ENCODE measurements around the gene COA5. TPM values are rescaled to one million over a fixed set of nuclear protein-coding genes. Genes with fewer than 3 reads are reported as not detected.

Gene COA5
- total RNA-seq, 2 experiments from 2014 or later = 33.6 to 40.0 TPM

- H3K36me3 ChIP-seq (ENCODE audit: insufficient read depth, low read length) = peaks cover 5% of the 10 kb centered on the region; the same call in 1 of the 2 replicates
- no TSS peak for BruUV-seq (replicated peaks)
- intact Hi-C loops (cut with micrococcal nuclease; ENCODE audit: unreplicated experiment) = loop anchor here (1.0 to 5.0 kb wide), 3 partner anchors 113 to 417 kb away; no protein-coding TSS in a partner anchor
These were observed 41.1 kb upstream of the COA5 start for GRCh38 chr2:98649135-98649991.

GRCh38 chr2:98648451-98648850 is 40.1 kb upstream of the COA5 start:
- Histone ChIP-seq H3K4me3 (ENCODE audit: low read depth, low read length, poor library complexity, severe bottlenecking) (no peak overlapping the region), H3K4me2 (ENCODE audit: low read length) (no peak overlapping the region), H2AFZ (ENCODE audit: low read length) (no peak overlapping the region), H3K79me2 (ENCODE audit: insufficient read depth, low read depth, low read length) (no peaks in the 10 kb centered on the region), H3K27ac (ENCODE audit: low read depth, low read length, poor library complexity, severe bottlenecking) (no peak overlapping the region), H3K36me3 (ENCODE audit: insufficient read depth, low read length) (peaks cover 5% of the 10 kb centered on the region; the same call in 1 of the 2 replicates), H4K20me1 (ENCODE audit: insufficient read depth, low read length) (no peaks in the 10 kb centered on the region), H3K4me1 (ENCODE audit: insufficient read depth, low read length, poor library complexity, severe bottlenecking) (peaks cover 17% of the 10 kb centered on the region), H3K9me3 (ENCODE audit: low read length) (no peaks in the 10 kb centered on the region), H3K9me2 (ENCODE audit: insufficient read depth, low read length) (no peaks in the 10 kb centered on the region)
- no TSS peak for BruUV-seq (replicated peaks)
- ChIA-PET CTCF (ENCODE audit: unreplicated experiment) (interaction anchor here (1.2 kb wide), 1 partner anchor 9 kb away, joined by 5 read pairs; no protein-coding TSS in a partner anchor), POLR2A (interaction anchor here (0.6 to 0.8 kb wide), 2 partner anchors 182 to 243 kb away, joined by 3 to 5 read pairs; no protein-coding TSS in a partner anchor)
- TF ChIP-seq EZH2phosphoT487 (IDR thresholded peaks at IDR 0.05; ENCODE audit: borderline replicate concordance, low read depth, low read length) = no peak
- TF ChIP-seq CTCF (conservative IDR thresholded peaks at IDR 0.05; ENCODE audit: low read length) = no peak
- intact Hi-C loops (cut with micrococcal nuclease; ENCODE audit: unreplicated experiment) = loop anchor here (5.0 kb wide), 1 partner anchor 114 kb away; no protein-coding TSS in a partner anchor
- no peak for DNase-seq (ENCODE audit: low spot score)

More at GRCh38 chr2:98649135-98649991, 41.1 kb upstream of the COA5 start:
- Histone ChIP-seq H3K9me3 (ENCODE audit: low read length) (no peaks in the 10 kb centered on the region), H3K9me2 (ENCODE audit: insufficient read depth, low read length) (no peaks in the 10 kb centered on the region), H3K79me2 (ENCODE audit: insufficient read depth, low read depth, low read length) (no peaks in the 10 kb centered on the region), H3K4me1 (ENCODE audit: insufficient read depth, low read length, poor library complexity, severe bottlenecking) (peaks cover 10% of the 10 kb centered on the region), H3K4me2 (ENCODE audit: low read length) (no peak overlapping the region), H2AFZ (ENCODE audit: low read length) (no peak overlapping the region), H3K27ac (ENCODE audit: low read depth, low read length, poor library complexity, severe bottlenecking) (no peak overlapping the region), H3K4me3 (ENCODE audit: low read depth, low read length, poor library complexity, severe bottlenecking) (no peak overlapping the region), H4K20me1 (ENCODE audit: insufficient read depth, low read length) (no peaks in the 10 kb centered on the region)
- peak; percentile 84 for DNase-seq (ENCODE audit: low spot score)
- POLR2A ChIA-PET = interaction anchor here (0.6 to 0.8 kb wide), 2 partner anchors 181 to 243 kb away, joined by 3 to 5 read pairs; no protein-coding TSS in a partner anchor
- TF ChIP-seq CTCF (conservative IDR thresholded peaks at IDR 0.05; ENCODE audit: low read length) = peak; percentile 99
- no peak for TF ChIP-seq EZH2phosphoT487 (IDR thresholded peaks at IDR 0.05; ENCODE audit: borderline replicate concordance, low read depth, low read length)
- CTCF ChIA-PET (ENCODE audit: unreplicated experiment) = interaction anchor here (0.6 to 1.2 kb wide), 3 partner anchors 8 to 347 kb away, joined by 3 to 5 read pairs (median 3); no protein-coding TSS in a partner anchor
